Measurements from ENCODE around the gene GDF15.
"Not testable (repeated sequence)": the region's sequence is repeated elsewhere in the genome, so short reads cannot be mapped to it uniquely, and the experiment has no call there.

GDF15 gene

DNA sequence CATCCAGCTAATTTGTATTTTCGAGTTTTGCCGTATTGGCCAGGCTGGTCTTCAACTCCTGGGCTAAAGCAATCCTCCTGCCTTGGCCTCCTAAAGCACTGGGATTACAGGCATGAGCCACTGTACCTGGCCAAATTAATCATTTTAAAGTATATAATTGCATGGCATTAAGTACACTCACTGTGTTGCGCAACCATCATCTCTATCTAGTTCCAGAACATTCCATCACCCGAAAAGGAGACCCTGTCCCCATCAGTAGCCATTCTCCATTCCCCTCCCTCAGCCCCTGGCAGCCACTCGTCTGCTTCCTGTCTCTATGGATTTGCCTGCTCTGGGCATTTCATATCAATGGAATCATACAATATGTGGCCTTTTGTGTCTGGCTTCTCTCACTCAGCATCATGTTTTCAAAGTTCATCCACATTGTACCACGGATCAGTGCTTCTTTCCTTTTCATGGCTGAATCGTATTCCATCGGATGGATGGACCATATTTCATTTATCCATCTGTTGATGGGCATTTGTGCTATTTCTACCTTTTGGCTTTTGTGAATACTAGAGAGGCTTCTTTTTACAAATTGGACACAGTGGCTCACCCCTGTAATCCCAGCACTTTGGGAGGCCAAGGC is 32.5 kb upstream of the GDF15 start:
- Mint-ChIP-seq H3K4me1 (ENCODE audit: low read depth) (no peaks in the 10 kb centered on the region), H3K9me3 (no peaks in the 10 kb centered on the region), H3K4me3 (no peak overlapping the region), H3K36me3 (ENCODE audit: low read depth) (peaks cover 27% of the 10 kb centered on the region), H3K27ac (no peak overlapping the region), H3K27me3 (no peaks in the 10 kb centered on the region)

DNA sequence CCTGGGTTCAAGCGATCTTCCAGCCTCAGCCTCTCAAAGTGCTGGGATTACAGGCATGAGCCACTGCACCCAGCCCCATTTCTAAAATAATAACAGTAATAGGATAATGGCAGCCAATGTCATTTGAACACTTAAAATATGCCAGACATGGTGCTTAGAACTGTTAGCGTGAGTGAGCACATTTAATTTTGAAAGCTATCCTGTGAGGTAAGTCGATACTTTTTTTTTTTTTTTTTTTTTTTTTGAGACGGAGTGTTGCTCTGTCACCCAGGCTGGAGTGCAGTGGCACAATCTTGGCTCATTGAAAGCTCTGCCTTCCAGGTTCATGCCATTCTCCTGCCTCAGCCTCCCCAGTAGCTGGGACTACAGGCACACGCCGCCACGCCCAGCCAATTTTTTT is 31.2 kb upstream of the GDF15 start:
- not testable (repeated sequence) for H3K27ac Mint-ChIP-seq; H3K27me3 Mint-ChIP-seq; H3K4me1 Mint-ChIP-seq (ENCODE audit: low read depth); H3K9me3 Mint-ChIP-seq; H3K4me3 Mint-ChIP-seq
- peaks cover 32% of the 10 kb centered on the region for H3K36me3 Mint-ChIP-seq (ENCODE audit: low read depth)

DNA sequence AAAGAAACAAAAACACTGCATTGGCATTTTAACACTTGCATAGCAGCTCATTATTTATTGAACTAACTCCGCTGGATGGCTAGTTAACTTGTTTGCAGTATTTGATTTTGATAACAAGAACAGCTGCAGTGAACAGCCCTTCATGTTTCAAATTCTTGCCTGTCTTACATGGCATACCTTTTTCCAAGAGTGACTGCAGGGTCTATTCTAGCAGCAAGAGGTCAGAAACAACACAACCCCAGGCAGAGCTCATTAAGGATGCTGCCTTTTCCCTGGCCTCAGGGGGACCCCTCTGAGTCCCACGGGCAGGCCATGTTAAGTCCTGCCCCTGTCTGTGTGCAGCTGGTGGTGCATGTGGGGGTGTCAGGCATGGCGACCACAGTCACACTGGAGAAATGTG is 28.9 kb upstream of the GDF15 start:
- no peaks in the 10 kb centered on the region for H3K9me3 Mint-ChIP-seq

DNA sequence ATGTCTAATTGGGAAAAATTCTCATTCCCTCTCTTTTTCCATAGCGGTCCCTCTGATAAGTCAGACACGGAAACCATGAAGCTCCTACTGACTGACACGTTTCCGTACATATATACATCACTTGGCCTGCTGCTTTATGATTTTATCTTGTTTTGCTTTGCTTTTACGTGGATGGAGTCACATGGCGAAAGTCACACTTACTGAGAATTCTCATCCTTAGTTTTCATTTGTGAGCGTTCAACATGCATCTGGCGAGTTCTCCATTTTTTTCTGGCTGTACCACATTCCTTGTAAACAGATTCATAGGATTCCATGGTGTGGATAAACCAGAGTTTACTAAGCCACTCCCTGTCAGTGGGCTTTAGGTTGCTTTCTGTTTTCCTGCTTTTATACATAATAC is 24.3 kb upstream of the GDF15 start:
- peaks cover 3% of the 10 kb centered on the region for H3K4me1 Mint-ChIP-seq (ENCODE audit: low read depth)
- H3K9me3 Mint-ChIP-seq: no peaks in the 10 kb centered on the region
- peaks cover 47% of the 10 kb centered on the region for H3K36me3 Mint-ChIP-seq (ENCODE audit: low read depth)
- no peak overlapping the region for H3K27ac Mint-ChIP-seq
- H3K27me3 Mint-ChIP-seq: no peaks in the 10 kb centered on the region
- no peak overlapping the region for H3K4me3 Mint-ChIP-seq

More for the DNA sequence above, 28.9 kb upstream of the GDF15 start:
- no peak overlapping the region for H3K4me3 Mint-ChIP-seq
- H3K27ac Mint-ChIP-seq: no peak overlapping the region
- H3K4me1 Mint-ChIP-seq (ENCODE audit: low read depth): no peaks in the 10 kb centered on the region
- no peaks in the 10 kb centered on the region for H3K27me3 Mint-ChIP-seq
- peaks cover 35% of the 10 kb centered on the region for H3K36me3 Mint-ChIP-seq (ENCODE audit: low read depth)

DNA sequence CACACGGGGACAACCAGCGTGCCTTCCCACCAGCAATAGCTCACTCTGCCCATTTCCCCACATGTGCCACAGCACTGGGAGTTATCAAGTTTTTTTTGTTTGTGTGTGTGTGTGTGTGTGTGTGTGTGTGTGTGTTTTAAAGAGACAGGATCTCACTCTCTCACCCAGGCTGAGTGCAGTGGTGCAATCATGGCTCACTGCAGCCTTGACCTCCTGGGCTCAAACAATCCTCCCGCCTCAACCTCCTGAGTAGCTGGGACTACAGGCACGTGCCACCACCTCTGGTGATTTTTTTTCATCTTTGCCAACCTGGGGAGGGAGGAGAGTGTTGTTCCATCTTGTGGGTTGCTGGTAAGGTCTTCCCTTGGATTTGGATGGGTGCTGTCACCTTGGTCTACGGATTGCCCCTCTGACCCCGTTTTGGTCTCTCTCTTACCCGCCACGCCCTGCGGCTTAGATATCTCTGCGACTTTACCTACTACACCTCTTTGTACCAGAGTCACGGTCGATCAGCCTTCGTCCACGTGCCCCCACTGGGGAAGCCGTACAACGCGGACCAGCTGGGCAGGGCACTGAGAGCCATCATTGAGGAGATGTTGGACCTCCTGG is 22.9 kb upstream of the GDF15 start:
- peaks cover 39% of the 10 kb centered on the region for H3K36me3 Mint-ChIP-seq (ENCODE audit: low read depth)
- no peaks in the 10 kb centered on the region for H3K9me3 Mint-ChIP-seq
- H3K4me1 Mint-ChIP-seq (ENCODE audit: low read depth): peaks cover 3% of the 10 kb centered on the region
- H3K27ac Mint-ChIP-seq: no peak overlapping the region
- no peaks in the 10 kb centered on the region for H3K27me3 Mint-ChIP-seq
- no peak overlapping the region for H3K4me3 Mint-ChIP-seq

DNA sequence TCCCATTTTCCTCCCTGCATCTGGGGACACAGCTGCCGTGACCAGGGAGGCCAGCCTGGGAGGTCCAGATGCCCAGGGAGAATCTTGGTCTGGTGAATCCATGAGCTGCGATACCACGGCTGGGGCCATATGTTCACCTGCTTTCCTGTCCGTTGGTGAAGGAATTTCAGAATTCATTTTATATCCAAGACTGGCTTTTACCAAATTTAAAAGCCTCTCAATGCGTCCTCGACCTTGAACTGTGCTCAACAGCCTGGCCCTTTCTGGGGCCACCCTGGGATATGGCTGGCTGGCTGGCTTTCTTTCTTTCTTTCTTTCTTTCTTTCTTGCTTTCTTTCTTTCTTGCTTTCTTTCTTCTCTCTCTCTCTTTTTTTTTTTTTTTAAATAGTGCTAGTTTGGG is 22.2 kb upstream of the GDF15 start:
- H3K27ac Mint-ChIP-seq: no peak overlapping the region
- H3K36me3 Mint-ChIP-seq (ENCODE audit: low read depth): peaks cover 32% of the 10 kb centered on the region
- H3K9me3 Mint-ChIP-seq: no peaks in the 10 kb centered on the region

DNA sequence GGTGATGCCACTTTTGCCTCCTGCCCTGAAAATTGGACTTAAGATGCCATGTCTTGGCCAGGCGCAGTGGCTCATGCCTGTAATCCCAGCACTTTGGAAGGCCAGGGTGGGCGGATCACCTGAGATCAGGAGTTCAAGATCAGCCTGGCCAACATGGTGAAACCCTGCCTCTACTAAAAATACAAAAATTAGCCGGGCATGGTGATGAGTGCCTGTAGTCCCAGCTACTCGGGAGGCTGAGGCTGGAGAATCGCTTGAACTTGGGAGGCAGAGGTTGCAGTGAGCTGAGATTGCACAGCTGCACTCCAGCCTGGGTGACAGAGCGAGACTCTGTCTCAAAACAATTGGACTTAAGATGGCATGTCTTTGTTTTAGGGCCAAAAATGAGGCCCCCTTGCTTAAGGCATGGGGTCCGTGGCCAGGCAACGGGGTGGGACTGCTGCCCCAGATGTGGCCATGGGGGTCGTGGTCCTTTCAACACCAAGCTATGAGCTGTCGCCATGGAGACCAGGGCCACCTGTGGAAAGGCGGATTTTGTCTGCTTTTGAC is 21.6 kb upstream of the GDF15 start:
- not testable (repeated sequence) for H3K27ac Mint-ChIP-seq; H3K4me3 Mint-ChIP-seq; H3K27me3 Mint-ChIP-seq; H3K4me1 Mint-ChIP-seq (ENCODE audit: low read depth); H3K9me3 Mint-ChIP-seq
- peaks cover 28% of the 10 kb centered on the region for H3K36me3 Mint-ChIP-seq (ENCODE audit: low read depth)

More for the DNA sequence above, 22.2 kb upstream of the GDF15 start:
- no peaks in the 10 kb centered on the region for H3K27me3 Mint-ChIP-seq
- H3K4me3 Mint-ChIP-seq: no peak overlapping the region
- peaks cover 3% of the 10 kb centered on the region for H3K4me1 Mint-ChIP-seq (ENCODE audit: low read depth)

DNA sequence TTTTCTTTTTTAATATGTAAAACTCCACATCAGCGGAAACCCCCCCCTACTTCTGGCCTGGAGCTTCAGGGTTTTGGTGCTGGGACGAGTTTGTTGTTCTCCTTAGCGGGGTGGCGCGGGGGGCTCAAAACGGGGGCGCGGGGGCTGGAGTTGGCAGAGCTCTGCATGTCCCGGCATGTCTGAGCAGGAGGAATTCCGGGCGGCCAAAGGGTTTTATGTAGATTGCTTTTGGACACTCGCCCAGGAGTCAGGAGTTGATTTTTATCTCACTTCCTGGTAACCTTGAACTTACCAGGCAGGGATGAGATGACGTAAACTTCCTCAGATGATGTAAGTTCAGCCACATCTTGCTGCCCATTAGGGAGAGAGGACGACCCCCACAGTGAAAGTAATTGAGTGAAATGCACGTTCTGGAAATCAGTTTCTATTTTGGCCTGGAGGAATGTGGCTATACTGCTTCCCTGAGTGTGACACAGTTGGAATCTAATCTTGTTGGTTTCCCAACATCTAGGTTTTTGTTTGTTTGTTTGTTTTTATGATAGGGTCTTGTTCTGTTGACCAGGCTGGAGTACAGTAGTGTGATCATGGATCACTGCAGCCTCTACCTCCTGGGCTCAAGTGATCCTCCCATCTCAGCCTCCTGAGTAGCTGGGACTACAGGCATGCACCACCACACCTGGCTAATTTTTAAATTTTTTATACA is 21.0 kb upstream of the GDF15 start:
- H3K27ac Mint-ChIP-seq: no peak overlapping the region
- no peaks in the 10 kb centered on the region for H3K9me3 Mint-ChIP-seq
- H3K4me3 Mint-ChIP-seq: no peak overlapping the region
- H3K36me3 Mint-ChIP-seq (ENCODE audit: low read depth): peaks cover 22% of the 10 kb centered on the region
- no peaks in the 10 kb centered on the region for H3K27me3 Mint-ChIP-seq
- H3K4me1 Mint-ChIP-seq (ENCODE audit: low read depth): peaks cover 3% of the 10 kb centered on the region

DNA sequence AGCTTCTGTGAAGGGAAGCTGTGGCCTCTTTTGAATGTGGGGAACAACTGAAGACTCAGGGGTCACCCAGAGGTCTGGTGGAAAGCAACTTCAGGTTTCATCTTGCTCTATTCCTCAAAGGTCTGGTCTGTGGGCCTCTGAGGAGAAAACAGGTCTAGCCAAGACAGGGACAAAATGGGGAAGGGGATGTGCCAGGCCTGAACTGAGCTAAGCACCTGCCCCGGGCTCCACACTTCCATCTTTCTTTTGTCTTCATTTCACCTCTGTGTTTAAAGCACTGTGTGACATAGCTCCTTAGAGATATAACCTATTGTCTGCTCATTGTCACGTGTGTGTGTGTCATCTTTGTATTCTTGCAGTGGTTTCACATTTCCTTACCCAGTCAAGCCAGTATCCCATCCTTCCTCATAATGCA is 19.9 kb upstream of the GDF15 start:
- H3K9me3 Mint-ChIP-seq: no peaks in the 10 kb centered on the region
- peaks cover 3% of the 10 kb centered on the region for H3K4me1 Mint-ChIP-seq (ENCODE audit: low read depth)
- H3K27ac Mint-ChIP-seq: no peak overlapping the region
- H3K4me3 Mint-ChIP-seq: no peak overlapping the region
- peaks cover 22% of the 10 kb centered on the region for H3K36me3 Mint-ChIP-seq (ENCODE audit: low read depth)
- H3K27me3 Mint-ChIP-seq: no peaks in the 10 kb centered on the region

DNA sequence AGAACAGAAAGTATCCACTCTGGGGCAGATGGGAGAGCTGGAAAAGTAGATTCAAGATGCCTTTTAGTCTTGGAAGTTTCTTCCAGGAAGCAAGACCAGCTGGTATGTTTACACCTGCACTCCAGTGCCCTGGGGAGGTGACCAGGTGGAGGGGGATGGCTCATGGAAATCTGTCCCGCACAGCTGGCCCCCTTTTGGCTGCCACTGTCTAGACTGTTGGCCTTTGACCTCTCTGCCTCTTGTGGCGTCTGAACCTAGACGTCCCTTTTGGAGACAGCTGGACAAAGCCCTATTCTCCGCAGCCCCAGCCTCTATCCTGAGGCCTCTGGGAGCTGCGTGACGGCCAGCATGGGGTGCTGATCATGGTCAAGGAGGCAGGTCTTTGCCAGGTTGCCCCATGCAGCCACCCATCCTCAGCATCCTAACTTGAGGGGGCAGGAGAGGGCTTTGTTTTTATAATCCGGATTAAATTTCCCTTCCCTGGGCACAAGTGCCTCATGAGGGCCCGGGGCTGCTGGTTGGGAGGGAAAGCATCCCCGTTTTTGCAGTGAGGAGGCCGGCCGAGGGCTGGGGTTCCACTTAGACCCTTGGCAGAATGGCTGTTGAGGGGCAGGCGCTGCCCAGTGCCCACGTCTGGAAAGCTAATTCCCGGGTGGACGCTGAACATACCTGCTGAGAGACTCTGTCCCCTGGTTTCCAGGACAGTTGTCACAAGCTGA is 17.3 kb upstream of the GDF15 start:
- Mint-ChIP-seq H3K27ac (no peak overlapping the region), H3K27me3 (no peaks in the 10 kb centered on the region), H3K4me3 (no peak overlapping the region), H3K36me3 (ENCODE audit: low read depth) (peaks cover 14% of the 10 kb centered on the region), H3K4me1 (ENCODE audit: low read depth) (peaks cover 6% of the 10 kb centered on the region), H3K9me3 (no peaks in the 10 kb centered on the region)

DNA sequence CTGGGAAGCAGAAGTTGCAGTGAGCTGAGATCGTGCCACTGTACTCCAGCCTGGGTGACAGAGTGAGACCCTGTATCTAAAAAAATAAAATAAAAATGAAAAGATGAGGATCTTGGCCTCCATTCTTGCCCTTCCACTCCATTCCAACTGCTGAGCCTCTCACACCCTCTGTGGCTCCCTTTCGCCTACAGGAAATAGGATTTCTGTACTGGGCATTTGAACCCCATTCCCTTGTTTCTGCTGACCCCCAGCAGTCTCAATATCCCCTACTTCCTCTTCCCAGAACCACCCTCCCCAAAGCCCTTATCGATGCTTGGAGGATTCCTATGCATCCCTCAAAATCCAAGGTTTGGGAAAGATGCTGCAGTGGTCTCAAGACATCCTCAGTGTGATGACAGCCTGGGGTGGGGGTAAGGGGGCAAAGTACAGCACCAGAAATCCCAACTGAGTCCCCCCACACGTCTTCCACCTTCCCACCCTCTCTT is 12.5 kb upstream of the GDF15 start:
- H3K4me1 Mint-ChIP-seq (ENCODE audit: low read depth): peaks cover 16% of the 10 kb centered on the region
- no peaks in the 10 kb centered on the region for H3K36me3 Mint-ChIP-seq (ENCODE audit: low read depth)
- peak overlapping the region; percentile 87 for H3K27ac Mint-ChIP-seq
- no peaks in the 10 kb centered on the region for H3K27me3 Mint-ChIP-seq
- H3K9me3 Mint-ChIP-seq: no peaks in the 10 kb centered on the region
- peak overlapping the region; percentile 54 for H3K4me3 Mint-ChIP-seq

DNA sequence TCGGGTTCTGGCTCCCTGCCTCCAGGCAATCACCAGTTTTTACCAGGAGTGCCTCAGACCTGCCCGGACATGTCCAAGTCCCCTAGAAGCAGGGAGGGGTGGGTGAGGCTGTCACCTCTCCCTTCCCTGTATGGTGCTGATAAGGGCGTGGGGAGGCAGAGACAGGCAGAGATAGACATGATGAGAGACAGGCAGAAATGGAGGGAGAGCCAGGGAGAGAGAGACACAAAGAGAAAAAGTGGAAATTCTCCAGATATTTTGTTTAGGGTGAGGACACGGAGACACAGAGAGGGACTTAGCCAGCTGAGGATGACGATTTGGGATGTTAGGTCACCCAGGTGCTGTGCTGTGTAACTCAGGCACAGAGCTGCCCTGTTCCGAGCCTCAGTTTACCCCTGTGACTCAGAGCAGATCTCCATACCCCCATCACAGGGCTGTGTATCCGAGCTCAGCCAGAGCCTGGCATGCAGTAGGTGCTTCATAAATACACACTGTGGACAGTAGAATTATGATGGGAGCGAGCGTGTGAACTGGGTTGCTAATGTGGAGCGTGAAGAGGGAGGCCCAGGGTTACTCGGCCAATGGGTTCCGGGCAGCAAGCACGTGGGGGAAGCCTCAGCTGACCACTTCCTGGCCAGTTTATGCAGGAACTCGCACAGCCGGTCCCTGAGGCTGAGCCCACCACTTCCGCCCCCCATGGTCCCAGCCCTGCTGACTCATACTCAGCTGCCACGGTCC is 11.9 kb upstream of the GDF15 start:
- Mint-ChIP-seq H3K27ac (peak overlapping the region; percentile 87), H3K9me3 (no peaks in the 10 kb centered on the region), H3K4me1 (ENCODE audit: low read depth) (peaks cover 16% of the 10 kb centered on the region), H3K4me3 (peak overlapping the region; percentile 54), H3K36me3 (ENCODE audit: low read depth) (no peaks in the 10 kb centered on the region), H3K27me3 (no peaks in the 10 kb centered on the region)

DNA sequence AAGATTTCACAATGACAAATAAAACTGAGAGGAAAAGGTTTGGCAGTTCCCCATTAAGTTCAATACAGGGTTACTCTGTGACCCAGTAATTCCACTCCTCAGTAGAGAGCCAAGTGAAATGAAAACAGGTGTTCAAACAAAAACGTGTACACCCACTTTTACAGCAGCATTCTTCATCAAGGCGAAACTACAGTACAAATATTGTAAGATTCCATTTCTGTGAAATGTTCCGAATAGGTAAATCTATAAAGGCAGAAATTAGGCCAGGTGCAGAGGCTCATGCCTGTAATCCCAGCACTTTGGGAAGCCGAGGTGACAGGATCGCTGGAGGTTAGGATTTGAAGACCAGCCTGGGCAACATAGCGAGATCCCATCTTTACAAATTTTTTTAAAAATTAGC is 8.9 kb upstream of the GDF15 start:
- Mint-ChIP-seq H3K36me3 (ENCODE audit: low read depth) (no peaks in the 10 kb centered on the region), H3K27ac (no peak overlapping the region), H3K27me3 (no peaks in the 10 kb centered on the region), H3K4me3 (no peak overlapping the region), H3K4me1 (ENCODE audit: low read depth) (peaks cover 16% of the 10 kb centered on the region), H3K9me3 (no peaks in the 10 kb centered on the region)
